Adrenal gland (tissue), 5 donors: Measurements from ENCODE around the gene ROBO2.

Experiments used
- POLR2A ChIP-seq, 2 donors: fragments of 450-650 bp; IDR thresholded peaks; one replicate each; pipeline ENCODE4 v1.6.1; 2017; ENCODE audit warnings: antibody characterized with exemption in 2 of 2, mild to moderate bottlenecking in 2 of 2, moderate library complexity in 1 of 2
- TF ChIP-seq, protein P1 (sequence below), 6 experiments: fragments of 450-650 bp in 4 of 6; fragments of 200-600 bp in 2 of 6; sonication (generic) in 1 of 6; IDR thresholded peaks; 1 replicate in 5 of 6; 2 replicates in 1 of 6; pipeline versions ENCODE4 v1.5.1 to v1.8.0; 2016 to 2021; ENCODE audit warnings: antibody characterized with exemption in 6 of 6, mild to moderate bottlenecking in 2 of 6, moderate library complexity in 1 of 6
- donor health status: DM: no; HTN: no; CAD: no.

DNA sequence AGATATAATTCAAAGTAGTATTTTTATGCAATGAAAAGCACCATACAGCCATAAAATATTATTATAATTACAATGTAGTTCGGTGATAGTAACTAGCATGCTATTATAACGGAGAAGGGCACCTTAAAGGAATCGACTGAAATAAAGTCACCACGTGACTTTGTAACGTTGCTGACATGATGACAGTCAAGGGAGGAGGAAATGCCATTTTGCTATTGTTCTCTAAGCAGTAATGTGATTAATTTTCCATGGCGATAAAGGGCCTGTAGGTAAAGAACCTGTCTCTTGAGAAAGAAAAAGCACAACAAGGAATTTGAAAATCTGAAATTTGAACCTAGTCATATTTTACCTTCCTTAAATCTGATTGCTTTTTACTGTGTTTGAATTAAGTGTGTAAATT is 526.2 kb downstream of the ROBO2 start:
- TF ChIP-seq, protein P1, sequence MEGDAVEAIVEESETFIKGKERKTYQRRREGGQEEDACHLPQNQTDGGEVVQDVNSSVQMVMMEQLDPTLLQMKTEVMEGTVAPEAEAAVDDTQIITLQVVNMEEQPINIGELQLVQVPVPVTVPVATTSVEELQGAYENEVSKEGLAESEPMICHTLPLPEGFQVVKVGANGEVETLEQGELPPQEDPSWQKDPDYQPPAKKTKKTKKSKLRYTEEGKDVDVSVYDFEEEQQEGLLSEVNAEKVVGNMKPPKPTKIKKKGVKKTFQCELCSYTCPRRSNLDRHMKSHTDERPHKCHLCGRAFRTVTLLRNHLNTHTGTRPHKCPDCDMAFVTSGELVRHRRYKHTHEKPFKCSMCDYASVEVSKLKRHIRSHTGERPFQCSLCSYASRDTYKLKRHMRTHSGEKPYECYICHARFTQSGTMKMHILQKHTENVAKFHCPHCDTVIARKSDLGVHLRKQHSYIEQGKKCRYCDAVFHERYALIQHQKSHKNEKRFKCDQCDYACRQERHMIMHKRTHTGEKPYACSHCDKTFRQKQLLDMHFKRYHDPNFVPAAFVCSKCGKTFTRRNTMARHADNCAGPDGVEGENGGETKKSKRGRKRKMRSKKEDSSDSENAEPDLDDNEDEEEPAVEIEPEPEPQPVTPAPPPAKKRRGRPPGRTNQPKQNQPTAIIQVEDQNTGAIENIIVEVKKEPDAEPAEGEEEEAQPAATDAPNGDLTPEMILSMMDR (IDR thresholded peaks at IDR 0.05) = no peak
- TF ChIP-seq POLR2A (IDR thresholded peaks at IDR 0.05) = no peak
